ENCODE data around the gene CLEC2B.

CLEC2B gene

DNA sequence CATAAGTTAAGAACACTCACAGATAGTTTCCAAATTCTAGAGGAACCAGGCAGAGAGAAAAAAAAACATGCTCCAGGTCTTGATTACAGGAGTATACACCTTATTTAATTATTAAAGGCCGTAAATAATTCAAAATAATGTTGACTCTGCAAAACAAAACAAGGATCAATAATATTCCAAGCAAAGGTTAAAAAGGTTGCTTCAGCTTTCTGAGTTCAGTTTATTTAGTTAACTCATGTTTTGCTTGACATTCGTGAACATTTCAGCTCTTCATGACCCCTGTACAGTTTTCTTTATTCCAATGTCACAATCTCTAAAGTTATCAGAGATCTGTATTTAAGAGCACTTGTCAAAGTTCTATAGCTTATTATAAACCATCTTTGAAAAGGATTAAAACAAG lies 31.8 kb upstream of the CLEC2B start:
- Histone ChIP-seq H3K79me1 (ENCODE audit: low read length) (no peaks in the 10 kb centered on the region), H2BK120ac (ENCODE audit: insufficient read depth, low read length, poor library complexity) (no peak overlapping the region), H4K91ac (ENCODE audit: low read depth, low read length) (no peak overlapping the region), H3K4me1 (ENCODE audit: control insufficient read depth in 1 of 2, insufficient read depth in 2 of 2, low read length in 2 of 2) (no peaks in the 10 kb centered on the region), H2BK12ac (ENCODE audit: low read length) (no peak overlapping the region), H3K4me2 (ENCODE audit: low read length) (no peak overlapping the region), H4K8ac (ENCODE audit: low read depth, low read length) (no peak overlapping the region), H3K27me3 (ENCODE audit: insufficient read depth, low read length) (no peaks in the 10 kb centered on the region), H3K36me3 (ENCODE audit: control insufficient read depth in 1 of 2, insufficient read depth in 2 of 2, low read length in 2 of 2) (no peaks in the 10 kb centered on the region), H3K79me2 (ENCODE audit: control insufficient read depth, insufficient read depth, low read length, poor library complexity) (no peaks in the 10 kb centered on the region), H3K9ac (ENCODE audit: low read length) (no peak overlapping the region), H3K18ac (ENCODE audit: low read length) (no peak overlapping the region), H2AFZ (ENCODE audit: insufficient read depth, low read length, poor library complexity) (no peak overlapping the region), H3K23ac (ENCODE audit: low read length) (no peak overlapping the region), H2BK5ac (ENCODE audit: low read depth, low read length, poor library complexity) (no peak overlapping the region), H3K4me3 (ENCODE audit: low read depth, low read length) (no peak overlapping the region), H3K9me3 (ENCODE audit: insufficient read depth, low read depth, low read length) (peaks cover 6% of the 10 kb centered on the region), H2AK5ac (ENCODE audit: low read length) (no peak overlapping the region), H3K4ac (ENCODE audit: low read depth, low read length) (no peak overlapping the region), H3K27ac (ENCODE audit: low read depth, low read length) (no peak overlapping the region), H4K12ac (ENCODE audit: low read depth, low read length) (no peak overlapping the region), H3K14ac (ENCODE audit: low read length) (no peak overlapping the region)
- no peak for DNase-seq
- no CpG with 5 or more reads among the region's 2 CpGs for WGBS (ENCODE audit: extremely low coverage, insufficient coverage, insufficient read length)

GRCh38 chr12:9899209-9899608 lies 30.1 kb upstream of the CLEC2B start:
- no peak overlapping the region for H3K27ac ChIP-seq (ENCODE audit: low read depth, low read length)
- H3K27me3 ChIP-seq (ENCODE audit: insufficient read depth, low read length) = no peaks in the 10 kb centered on the region
- peaks cover 6% of the 10 kb centered on the region for H3K9me3 ChIP-seq (ENCODE audit: insufficient read depth, low read depth, low read length)

GRCh38 chr12:9897535-9897934 lies 28.4 kb upstream of the CLEC2B start:
- Histone ChIP-seq H4K91ac (ENCODE audit: low read depth, low read length) (no peak overlapping the region), H3K14ac (ENCODE audit: low read length) (no peak overlapping the region), H2AFZ (ENCODE audit: insufficient read depth, low read length, poor library complexity) (no peak overlapping the region), H4K8ac (ENCODE audit: low read depth, low read length) (no peak overlapping the region), H2BK5ac (ENCODE audit: low read depth, low read length, poor library complexity) (no peak overlapping the region), H3K4me3 (ENCODE audit: low read depth, low read length) (no peak overlapping the region), H2BK120ac (ENCODE audit: insufficient read depth, low read length, poor library complexity) (no peak overlapping the region), H3K27me3 (ENCODE audit: insufficient read depth, low read length) (no peaks in the 10 kb centered on the region), H4K12ac (ENCODE audit: low read depth, low read length) (no peak overlapping the region), H3K18ac (ENCODE audit: low read length) (no peak overlapping the region), H3K4ac (ENCODE audit: low read depth, low read length) (no peak overlapping the region), H3K79me1 (ENCODE audit: low read length) (no peaks in the 10 kb centered on the region), H3K9me3 (ENCODE audit: insufficient read depth, low read depth, low read length) (no peaks in the 10 kb centered on the region), H3K4me2 (ENCODE audit: low read length) (no peak overlapping the region), H3K9ac (ENCODE audit: low read length) (no peak overlapping the region), H3K4me1 (ENCODE audit: control insufficient read depth in 1 of 2, insufficient read depth in 2 of 2, low read length in 2 of 2) (no peaks in the 10 kb centered on the region), H3K79me2 (ENCODE audit: control insufficient read depth, insufficient read depth, low read length, poor library complexity) (no peaks in the 10 kb centered on the region), H2AK5ac (ENCODE audit: low read length) (no peak overlapping the region), H3K36me3 (ENCODE audit: control insufficient read depth in 1 of 2, insufficient read depth in 2 of 2, low read length in 2 of 2) (no peaks in the 10 kb centered on the region), H3K23ac (ENCODE audit: low read length) (no peak overlapping the region), H2BK12ac (ENCODE audit: low read length) (no peak overlapping the region), H3K27ac (ENCODE audit: low read depth, low read length) (no peak overlapping the region)
- no CpG with 5 or more reads among the region's 6 CpGs for WGBS (ENCODE audit: extremely low coverage, insufficient coverage, insufficient read length)
- DNase-seq = no peak

More at GRCh38 chr12:9899209-9899608, 30.1 kb upstream of the CLEC2B start:
- no peaks in the 10 kb centered on the region for H3K36me3 ChIP-seq (ENCODE audit: control insufficient read depth in 1 of 2, insufficient read depth in 2 of 2, low read length in 2 of 2)
- no peak overlapping the region for H4K91ac ChIP-seq (ENCODE audit: low read depth, low read length)
- H3K4ac ChIP-seq (ENCODE audit: low read depth, low read length) = no peak overlapping the region
- no peak overlapping the region for H3K4me3 ChIP-seq (ENCODE audit: low read depth, low read length)
- no peak overlapping the region for H3K9ac ChIP-seq (ENCODE audit: low read length)
- no peak overlapping the region for H4K8ac ChIP-seq (ENCODE audit: low read depth, low read length)
- H2BK12ac ChIP-seq (ENCODE audit: low read length) = no peak overlapping the region
- no peaks in the 10 kb centered on the region for H3K79me2 ChIP-seq (ENCODE audit: control insufficient read depth, insufficient read depth, low read length, poor library complexity)
- WGBS (ENCODE audit: extremely low coverage, insufficient coverage, insufficient read length) = no CpG with 5 or more reads among the region's 2 CpGs
- no peak overlapping the region for H3K14ac ChIP-seq (ENCODE audit: low read length)
- no peak overlapping the region for H2AK5ac ChIP-seq (ENCODE audit: low read length)
- no peak overlapping the region for H2BK5ac ChIP-seq (ENCODE audit: low read depth, low read length, poor library complexity)
- no peaks in the 10 kb centered on the region for H3K4me1 ChIP-seq (ENCODE audit: control insufficient read depth in 1 of 2, insufficient read depth in 2 of 2, low read length in 2 of 2)
- no peak overlapping the region for H2AFZ ChIP-seq (ENCODE audit: insufficient read depth, low read length, poor library complexity)
- no peak overlapping the region for H4K12ac ChIP-seq (ENCODE audit: low read depth, low read length)
- H3K79me1 ChIP-seq (ENCODE audit: low read length) = no peaks in the 10 kb centered on the region
- no peak overlapping the region for H3K4me2 ChIP-seq (ENCODE audit: low read length)
- no peak overlapping the region for H3K18ac ChIP-seq (ENCODE audit: low read length)
- no peak for DNase-seq
- no peak overlapping the region for H2BK120ac ChIP-seq (ENCODE audit: insufficient read depth, low read length, poor library complexity)
- no peak overlapping the region for H3K23ac ChIP-seq (ENCODE audit: low read length)

DNA sequence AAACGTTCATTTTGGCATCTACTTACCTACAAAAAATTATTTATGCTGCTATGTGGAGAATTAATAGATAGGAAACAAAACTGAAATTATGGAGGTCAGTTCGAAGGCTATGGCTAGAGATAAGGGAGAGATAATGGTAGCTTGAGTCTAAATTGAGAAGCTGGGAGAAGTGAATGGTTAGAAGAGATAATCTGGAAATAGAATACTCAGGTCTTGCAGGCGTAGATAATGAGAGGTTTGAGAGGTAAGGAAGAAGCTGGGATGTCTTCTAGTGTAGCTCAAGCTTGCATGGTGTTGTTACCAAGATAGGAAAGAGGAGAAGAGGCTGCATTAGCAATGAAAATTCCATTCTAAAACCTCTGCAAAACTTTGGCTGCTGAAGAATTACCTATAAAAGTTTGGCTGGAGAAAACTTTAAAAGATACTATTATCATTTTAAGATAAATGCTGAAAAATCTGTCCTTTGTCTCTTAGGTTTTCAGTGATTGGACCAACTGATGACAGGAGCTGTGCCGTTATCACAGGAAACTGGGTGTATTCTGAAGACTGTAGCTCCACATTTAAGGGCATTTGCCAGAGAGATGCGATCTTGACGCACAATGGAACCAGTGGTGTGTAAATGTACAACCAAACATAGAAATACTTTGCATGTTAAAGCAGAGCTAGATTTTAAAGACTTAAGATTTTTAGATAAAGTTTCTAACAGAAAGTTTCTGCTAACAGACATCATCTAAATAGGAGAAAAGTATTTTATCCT lies 26.2 kb upstream of the CLEC2B start:
- Histone ChIP-seq H4K12ac (ENCODE audit: low read depth, low read length) (no peak overlapping the region), H2AK5ac (ENCODE audit: low read length) (no peak overlapping the region), H3K9ac (ENCODE audit: low read length) (no peak overlapping the region), H4K91ac (ENCODE audit: low read depth, low read length) (no peak overlapping the region), H3K4me2 (ENCODE audit: low read length) (no peak overlapping the region), H4K8ac (ENCODE audit: low read depth, low read length) (no peak overlapping the region), H3K79me2 (ENCODE audit: control insufficient read depth, insufficient read depth, low read length, poor library complexity) (no peaks in the 10 kb centered on the region), H3K14ac (ENCODE audit: low read length) (no peak overlapping the region), H2AFZ (ENCODE audit: insufficient read depth, low read length, poor library complexity) (no peak overlapping the region), H3K27me3 (ENCODE audit: insufficient read depth, low read length) (no peaks in the 10 kb centered on the region), H3K36me3 (ENCODE audit: control insufficient read depth in 1 of 2, insufficient read depth in 2 of 2, low read length in 2 of 2) (no peaks in the 10 kb centered on the region), H2BK12ac (ENCODE audit: low read length) (no peak overlapping the region), H3K79me1 (ENCODE audit: low read length) (no peaks in the 10 kb centered on the region), H2BK5ac (ENCODE audit: low read depth, low read length, poor library complexity) (no peak overlapping the region), H3K23ac (ENCODE audit: low read length) (no peak overlapping the region), H2BK120ac (ENCODE audit: insufficient read depth, low read length, poor library complexity) (no peak overlapping the region), H3K4me3 (ENCODE audit: low read depth, low read length) (no peak overlapping the region), H3K27ac (ENCODE audit: low read depth, low read length) (no peak overlapping the region), H3K9me3 (ENCODE audit: insufficient read depth, low read depth, low read length) (no peaks in the 10 kb centered on the region), H3K18ac (ENCODE audit: low read length) (no peak overlapping the region), H3K4ac (ENCODE audit: low read depth, low read length) (no peak overlapping the region), H3K4me1 (ENCODE audit: control insufficient read depth in 1 of 2, insufficient read depth in 2 of 2, low read length in 2 of 2) (no peaks in the 10 kb centered on the region)
- no peak for DNase-seq
- 100% methylated on average over 1 of the region's 6 CpGs for WGBS (ENCODE audit: extremely low coverage, insufficient coverage, insufficient read length)

All from trophoblast cell (in vitro differentiated cells and primary cell).